ENCODE measurements around the gene SLC25A25.

The SLC25A25 gene

DNA sequence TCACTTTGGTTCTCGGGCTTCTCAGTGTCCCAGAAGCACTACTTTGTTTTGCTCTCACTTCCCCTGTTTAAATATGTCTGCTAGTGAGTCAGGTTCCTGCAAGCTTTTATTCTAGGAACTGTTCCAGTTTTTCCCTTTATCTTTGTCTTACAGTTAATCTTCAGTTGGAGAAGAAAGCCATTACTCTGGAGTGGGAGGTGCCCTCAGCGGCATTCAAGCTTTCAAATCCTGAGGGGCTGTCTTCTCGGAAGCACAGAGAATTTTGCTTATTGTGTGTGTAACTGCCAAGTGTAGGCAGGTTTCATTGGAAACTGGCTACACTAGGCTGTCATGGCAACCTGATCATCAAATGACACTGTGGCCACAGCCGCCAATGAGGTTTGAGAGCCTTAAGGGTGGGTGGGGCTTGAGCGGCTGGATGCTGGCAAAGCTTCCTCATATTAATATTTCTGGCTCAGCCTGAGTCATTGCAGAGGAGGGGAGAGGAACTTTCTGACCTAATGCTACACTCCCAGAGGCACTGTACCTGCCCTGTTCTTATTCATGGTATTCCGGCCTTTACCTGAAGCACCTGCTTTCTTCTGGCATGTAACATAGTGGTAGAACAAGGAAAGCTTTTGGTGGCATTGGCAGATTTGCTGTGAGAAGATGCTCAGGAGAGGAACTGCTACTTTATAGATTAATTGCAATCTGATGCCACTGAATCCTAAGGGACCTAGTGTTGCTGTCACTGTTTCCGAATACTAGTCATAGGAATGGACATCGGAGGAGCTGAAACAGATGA is 26.3 kb downstream of the SLC25A25 start:
- peak; percentile 93 for DNase-seq (ENCODE audit: extremely low read depth, low read depth)
- TF ChIP-seq, protein P1, sequence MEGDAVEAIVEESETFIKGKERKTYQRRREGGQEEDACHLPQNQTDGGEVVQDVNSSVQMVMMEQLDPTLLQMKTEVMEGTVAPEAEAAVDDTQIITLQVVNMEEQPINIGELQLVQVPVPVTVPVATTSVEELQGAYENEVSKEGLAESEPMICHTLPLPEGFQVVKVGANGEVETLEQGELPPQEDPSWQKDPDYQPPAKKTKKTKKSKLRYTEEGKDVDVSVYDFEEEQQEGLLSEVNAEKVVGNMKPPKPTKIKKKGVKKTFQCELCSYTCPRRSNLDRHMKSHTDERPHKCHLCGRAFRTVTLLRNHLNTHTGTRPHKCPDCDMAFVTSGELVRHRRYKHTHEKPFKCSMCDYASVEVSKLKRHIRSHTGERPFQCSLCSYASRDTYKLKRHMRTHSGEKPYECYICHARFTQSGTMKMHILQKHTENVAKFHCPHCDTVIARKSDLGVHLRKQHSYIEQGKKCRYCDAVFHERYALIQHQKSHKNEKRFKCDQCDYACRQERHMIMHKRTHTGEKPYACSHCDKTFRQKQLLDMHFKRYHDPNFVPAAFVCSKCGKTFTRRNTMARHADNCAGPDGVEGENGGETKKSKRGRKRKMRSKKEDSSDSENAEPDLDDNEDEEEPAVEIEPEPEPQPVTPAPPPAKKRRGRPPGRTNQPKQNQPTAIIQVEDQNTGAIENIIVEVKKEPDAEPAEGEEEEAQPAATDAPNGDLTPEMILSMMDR (IDR thresholded peaks at IDR 0.05; ENCODE audit: low read depth, low read length), result no peak

DNA sequence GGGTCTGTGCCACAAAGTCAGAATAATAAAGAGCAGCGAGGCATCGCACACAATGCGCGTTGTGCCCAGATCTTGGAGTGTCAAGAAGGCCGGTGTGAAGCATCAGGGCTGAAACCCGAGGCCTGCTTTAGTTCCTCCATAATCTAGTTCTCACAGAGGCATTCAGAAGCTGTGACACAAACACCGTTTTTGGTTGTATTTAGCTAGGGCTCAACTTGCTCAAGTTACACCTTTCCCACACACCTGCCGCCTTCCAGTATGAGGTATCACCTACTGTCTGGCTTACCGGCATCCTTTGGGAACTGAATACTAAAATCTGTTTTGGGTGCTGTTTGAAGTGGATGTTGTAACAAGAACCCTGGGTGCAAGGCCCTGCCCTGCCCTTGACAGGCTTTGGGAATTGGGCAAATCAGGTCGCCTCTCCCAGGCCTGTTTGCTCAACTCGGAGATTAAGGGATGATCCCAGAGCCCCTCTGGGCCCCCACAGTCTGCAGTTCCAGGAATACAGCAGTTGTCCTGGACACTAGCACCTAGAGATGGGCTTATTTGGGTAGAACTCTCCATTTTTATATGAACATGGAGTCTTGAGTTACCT is 27.0 kb downstream of the SLC25A25 start:
- TF ChIP-seq, protein P1 (IDR thresholded peaks at IDR 0.05; ENCODE audit: low read depth, low read length), result no peak
- DNase-seq (ENCODE audit: extremely low read depth, low read depth), result no peak

DNA sequence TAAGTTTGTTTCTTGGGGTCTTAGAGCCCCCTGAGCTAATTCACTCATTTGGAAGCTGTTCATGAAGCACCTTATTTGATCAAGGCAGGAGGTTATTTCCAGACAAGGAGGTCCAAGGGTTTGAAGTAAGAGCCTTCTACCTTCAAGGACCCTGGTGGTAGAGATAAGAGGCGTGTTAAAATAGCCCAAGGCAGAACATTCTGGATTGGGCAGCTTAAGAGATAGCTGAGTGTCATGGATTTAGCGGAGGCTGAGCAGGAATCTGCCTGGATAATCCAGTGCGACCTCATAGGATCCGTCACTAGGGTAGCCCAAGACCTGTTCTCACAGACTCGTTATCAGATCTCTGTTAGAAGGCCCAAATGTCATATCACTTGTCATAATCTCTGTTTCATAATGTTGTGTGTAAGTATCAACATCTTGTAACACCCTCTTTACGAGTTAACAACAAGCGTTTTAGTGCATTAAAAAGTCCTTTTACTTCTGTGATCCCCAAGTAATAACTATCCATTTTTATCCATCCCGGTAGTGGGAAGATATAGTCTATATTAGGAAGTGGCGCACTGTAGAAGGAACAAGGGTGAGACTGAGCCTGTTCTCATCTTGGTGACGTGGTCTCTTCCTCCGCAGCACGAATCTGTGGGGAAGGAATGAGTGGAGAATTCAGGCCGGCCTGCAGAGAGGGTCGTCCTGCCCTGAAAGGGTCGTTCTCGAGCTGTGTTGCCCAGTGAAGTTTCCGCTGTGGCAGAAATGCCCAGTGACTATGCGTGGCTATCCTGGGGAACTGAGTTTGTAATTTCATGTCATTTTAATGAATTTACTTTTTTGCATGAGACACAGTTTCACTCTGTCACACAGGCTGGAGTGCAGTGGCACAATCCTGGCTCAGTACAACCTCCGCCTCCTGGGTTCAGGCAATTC is 28.8 kb downstream of the SLC25A25 start:
- no peak for DNase-seq (ENCODE audit: extremely low read depth, low read depth)
- TF ChIP-seq, protein P1 (IDR thresholded peaks at IDR 0.05; ENCODE audit: low read depth, low read length), result no peak

DNA sequence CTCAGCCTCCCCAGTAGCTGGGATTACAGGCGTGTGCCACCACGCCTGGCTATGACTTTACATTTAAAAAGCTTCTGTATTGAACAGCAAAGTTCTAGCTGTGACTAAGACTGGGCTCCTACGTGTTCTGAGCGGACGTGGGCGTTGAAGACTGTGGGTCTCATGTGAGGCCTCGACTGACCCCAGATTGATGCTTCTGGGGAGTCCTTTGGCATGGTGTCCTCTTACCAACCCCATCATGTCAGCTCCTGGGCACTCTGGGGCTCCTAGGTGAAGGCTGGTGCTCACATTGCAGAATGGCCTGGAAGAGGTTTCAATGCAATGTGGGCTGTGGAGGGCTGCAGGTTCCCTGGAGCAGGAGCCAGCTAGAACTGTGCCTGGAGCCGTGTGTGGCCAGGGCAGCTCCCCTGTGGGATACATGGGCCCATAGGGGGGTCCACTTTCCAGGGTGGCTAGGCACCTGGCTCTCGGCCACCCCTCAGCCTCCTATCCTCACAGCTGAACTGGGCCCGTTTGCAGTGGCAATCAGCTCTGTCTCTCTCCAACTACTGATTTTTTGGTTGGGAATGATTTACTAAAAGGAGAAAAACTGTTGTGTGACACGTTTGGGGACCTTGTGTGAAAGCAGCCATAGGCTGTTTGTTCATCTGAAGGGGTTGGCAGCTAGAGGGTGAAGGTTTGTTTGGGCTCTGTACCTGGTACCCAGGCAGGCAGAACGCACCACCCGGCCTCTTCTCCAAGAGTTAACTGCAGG is 29.7 kb downstream of the SLC25A25 start:
- DNase-seq (ENCODE audit: extremely low read depth, low read depth), result no peak

DNA sequence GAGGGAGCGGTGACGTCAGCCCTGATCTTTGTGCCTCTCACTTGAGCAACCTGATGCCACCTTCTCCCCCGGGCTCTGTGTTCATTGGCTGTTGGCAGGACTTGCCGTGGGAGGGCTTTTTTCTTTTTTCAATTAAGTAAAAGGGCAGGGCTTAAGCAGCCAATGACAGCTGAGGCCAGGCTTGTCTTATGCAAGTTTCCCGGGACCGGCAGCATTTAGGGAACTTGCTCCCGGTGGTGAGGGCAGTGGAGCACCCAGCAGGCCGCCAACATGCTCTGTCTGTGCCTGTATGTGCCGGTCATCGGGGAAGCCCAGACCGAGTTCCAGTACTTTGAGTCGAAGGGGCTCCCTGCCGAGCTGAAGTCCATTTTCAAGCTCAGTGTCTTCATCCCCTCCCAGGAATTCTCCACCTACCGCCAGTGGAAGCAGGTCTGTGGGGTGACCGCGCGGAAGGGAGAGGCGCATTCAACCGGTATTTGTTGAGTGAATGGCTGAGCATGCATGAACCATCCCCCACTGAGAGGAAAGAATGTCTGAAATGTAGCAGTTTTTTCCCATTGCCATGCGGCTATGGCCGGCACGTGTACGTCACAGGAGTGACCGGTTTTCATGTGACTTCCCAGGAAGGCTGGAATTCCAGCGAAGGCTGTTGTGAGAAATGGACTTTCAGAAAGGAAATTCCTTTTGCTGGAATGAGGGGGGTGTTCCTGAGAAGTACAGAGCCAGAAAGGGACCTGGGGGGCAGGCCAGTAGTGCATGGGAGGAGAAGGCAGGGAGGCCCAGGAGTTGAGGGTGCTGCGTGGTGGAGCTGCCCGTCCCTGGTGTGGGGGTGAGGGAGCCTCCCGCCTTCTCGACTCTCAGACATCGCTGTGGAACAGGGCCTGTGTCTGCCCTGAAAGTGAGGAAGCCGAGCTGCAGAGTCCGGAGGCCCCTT is 30.5 kb downstream of the SLC25A25 start:
- DNase-seq (ENCODE audit: extremely low read depth, low read depth), result peak; percentile 95
- TF ChIP-seq, protein P1 (IDR thresholded peaks at IDR 0.05; ENCODE audit: low read depth, low read length), result no peak

More for the DNA sequence above, 29.7 kb downstream of the SLC25A25 start:
- TF ChIP-seq, protein P1 (IDR thresholded peaks at IDR 0.05; ENCODE audit: low read depth, low read length), result no peak
